NCI-H2029 (cell line): Measurements from ENCODE around the gene ZCCHC10.
"Not testable (repeated sequence)": the region's sequence is repeated elsewhere in the genome, so short reads cannot be mapped to it uniquely, and the experiment has no call there.

Experiments used
- DNase-seq: peaks from one replicate; lab custom pipeline; 2025; lab: John Stamatoyannopoulos, UW

Gene ZCCHC10

GRCh38 chr5:133025804-133026663, at the start of gene ZCCHC10:
Gene ZCCHC10, minus strand, starts transcription at chr5:133026549. Its CDS starts 12 bp downstream, at chr5:133026537.
- peak; percentile 89 for DNase-seq

GRCh38 chr5:133075572-133076536, 49.5 kb upstream of the ZCCHC10 start:
- DNase-seq: no peak

GRCh38 chr5:133072021-133072420, 45.7 kb upstream of the ZCCHC10 start:
- DNase-seq: no peak

- DNase-seq: no peak
These were observed 39.7 kb upstream of the ZCCHC10 start for GRCh38 chr5:133066045-133066444.

- no peak for DNase-seq
These were observed 39.1 kb upstream of the ZCCHC10 start for GRCh38 chr5:133065471-133065870.

GRCh38 chr5:133063965-133064364, 37.6 kb upstream of the ZCCHC10 start:
- DNase-seq: no peak

GRCh38 chr5:133062276-133062675, 35.9 kb upstream of the ZCCHC10 start:
- DNase-seq: no peak

- DNase-seq: no peak
These were observed 33.3 kb upstream of the ZCCHC10 start for GRCh38 chr5:133059621-133060020.

GRCh38 chr5:133056891-133057290, 30.5 kb upstream of the ZCCHC10 start:
- no peak for DNase-seq

- no peak for DNase-seq
These were observed 28.5 kb upstream of the ZCCHC10 start for GRCh38 chr5:133054697-133055471.

- DNase-seq: no peak
These were observed 27.1 kb upstream of the ZCCHC10 start for GRCh38 chr5:133053448-133053847.

- peak; percentile 33 for DNase-seq
These were observed 26.2 kb upstream of the ZCCHC10 start for GRCh38 chr5:133052317-133053175.

- DNase-seq: peak; percentile 97
These were observed 25.4 kb upstream of the ZCCHC10 start, which contains the start of gene HSPA4 for GRCh38 chr5:133051542-133052316. Gene HSPA4, plus strand, starts transcription at chr5:133052013. Its CDS starts 238 bp downstream, at chr5:133052251.

GRCh38 chr5:133051061-133051541, 24.8 kb upstream of the ZCCHC10 start:
- DNase-seq: no peak

GRCh38 chr5:133050521-133050920, 24.2 kb upstream of the ZCCHC10 start:
- no peak for DNase-seq

GRCh38 chr5:133049726-133050048, 23.3 kb upstream of the ZCCHC10 start:
- DNase-seq: peak; percentile 46

GRCh38 chr5:133048993-133049725, 22.8 kb upstream of the ZCCHC10 start:
- peak; percentile 29 for DNase-seq

GRCh38 chr5:133047404-133047803, 21.1 kb upstream of the ZCCHC10 start:
- DNase-seq: no peak

GRCh38 chr5:133046560-133046959, 20.2 kb upstream of the ZCCHC10 start:
- not testable (repeated sequence) for DNase-seq
